AG04450 (cell line): ENCODE results near the gene RANBP3. TPM values are rescaled to one million over a fixed set of nuclear protein-coding genes. Genes with fewer than 3 reads are reported as not detected.

Experiments
- CTCF ChIA-PET: fragments of 300-600, 350-600 bp; formaldehyde crosslinking; extraction: SDS; loops from one replicate; lab custom pipeline; 2022; ENCODE audit warnings: antibody characterized with exemption, inconsistent platforms; lab: Charles Lee
- POLR2A ChIA-PET: fragments of 350-600 bp; formaldehyde crosslinking; extraction: SDS; loops from one replicate; lab custom pipeline; 2021; ENCODE audit warnings: antibody characterized with exemption, inconsistent platforms; lab: Yijun Ruan, JAX
- DNase-seq: peaks from one replicate; pipeline ENCODE4 v3.0.0-alpha.2; 2011; ENCODE audit warnings: low read depth, low spot score
- H3K27ac ChIP-seq: one replicate; pipeline ENCODE4 v1.5.1; 2012; ENCODE audit warnings: low read depth, low read length, control low read depth
- H3K27me3 ChIP-seq: one replicate; pipeline ENCODE4 v1.6.0; 2012; ENCODE audit warnings: low read length; ENCODE audit not compliant: control insufficient read depth, insufficient read depth
- H3K4me3 ChIP-seq: 2 replicates; pipeline ENCODE4 v1.5.1; 2011; ENCODE audit warnings: mild to moderate bottlenecking, low read depth, low read length, control low read depth
- H3K9me3 ChIP-seq: 2 replicates; pipeline ENCODE4 v1.5.1; 2012; ENCODE audit warnings: low read length; ENCODE audit not compliant: control insufficient read depth, insufficient read depth
- CTCF ChIP-seq: IDR thresholded peaks from 2 replicates; pipeline ENCODE4 v1.5.1; 2011; ENCODE audit warnings: low read depth, low read length, control low read depth, inconsistent platforms
- polyA plus RNA-seq: library from polyadenylated mRNA; depleted of rRNA; stranded (reverse); fragments of >200 nt; gene quantifications from 2 replicates; pipeline ENCODE4 v1.2.3, GENCODE V29; 2011

The RANBP3 gene
- polyA plus RNA-seq, 1 experiment, result 62.6 TPM

DNA sequence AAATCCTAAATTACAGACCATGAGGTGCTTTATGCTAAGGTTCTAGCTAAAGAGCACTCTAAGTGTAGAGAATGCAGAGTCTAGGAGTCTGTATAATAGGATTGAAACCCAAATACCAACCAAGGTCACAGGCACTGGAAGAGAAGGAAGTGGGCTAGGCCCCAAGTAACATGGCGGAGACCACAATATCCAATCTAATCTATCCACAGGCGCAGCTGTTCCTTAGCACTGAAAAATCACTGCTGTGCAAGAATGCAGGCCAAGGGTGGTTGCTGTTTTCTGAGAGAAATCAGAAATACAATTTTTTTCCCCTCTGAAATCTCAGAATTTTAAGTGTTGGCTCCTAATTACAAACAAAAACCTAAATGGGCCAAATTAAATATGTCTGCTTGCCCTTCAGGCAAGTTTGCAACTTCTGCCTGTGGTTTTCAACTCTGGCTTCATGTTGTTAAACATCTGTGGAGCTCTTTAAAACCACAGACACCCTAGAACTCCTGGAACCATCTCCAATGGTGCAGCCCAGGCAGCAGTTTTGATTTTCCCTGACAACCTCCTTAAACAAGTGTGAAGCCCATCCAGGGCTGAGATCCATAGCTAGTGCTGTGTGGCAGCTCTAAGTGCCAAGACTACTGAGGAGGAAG is 6.1 kb downstream of the RANBP3 start:
- no peak for DNase-seq
- Histone ChIP-seq H3K27me3 (no peaks in the 10 kb centered on the region), H3K9me3 (no peaks in the 10 kb centered on the region), H3K4me3 (no peak overlapping the region), H3K27ac (no peak overlapping the region)
- ChIA-PET CTCF (interaction anchor here (0.5 to 2.3 kb wide), 4 partner anchors 15 to 892 kb away, joined by 3 to 8 read pairs (median 5); partner anchors contain the start of gene NRTN), POLR2A (no interaction called here)
- TF ChIP-seq CTCF, result no peak

GRCh38 chr19:5969476-5969875 is 8.5 kb downstream of the RANBP3 start:
- H3K4me3 ChIP-seq, result no peak overlapping the region
- POLR2A ChIA-PET, result no interaction called here
- no peaks in the 10 kb centered on the region for H3K9me3 ChIP-seq
- CTCF ChIA-PET, result interaction anchor here (2.3 kb wide), 1 partner anchor 165 kb away, joined by 8 read pairs; no protein-coding TSS in a partner anchor
- peak overlapping the region; percentile 21 for H3K27ac ChIP-seq
- no peak for DNase-seq
- no peaks in the 10 kb centered on the region for H3K27me3 ChIP-seq
- no peak for TF ChIP-seq CTCF

GRCh38 chr19:5968431-5969373 is 9.2 kb downstream of the RANBP3 start:
- DNase-seq, result no peak
- no peaks in the 10 kb centered on the region for H3K27me3 ChIP-seq
- ChIA-PET POLR2A (interaction anchor here (0.7 to 1.4 kb wide), 3 partner anchors 8 to 33 kb away, joined by 3 to 9 read pairs (median 4); partner anchors contain the start of gene RANBP3), CTCF (interaction anchor here (0.5 to 3.7 kb wide), 24 partner anchors 7 to 396 kb away, joined by 3 to 72 read pairs (median 6); partner anchors contain the start of genes NDUFA11, NRTN, RANBP3 and VMAC)
- peak overlapping the region; percentile 31 for H3K27ac ChIP-seq
- no peak for TF ChIP-seq CTCF
- no peaks in the 10 kb centered on the region for H3K9me3 ChIP-seq
- H3K4me3 ChIP-seq, result 0 out of 2 replicates have a peak overlapping the region, but pooled peaks have one; percentile 7

DNA sequence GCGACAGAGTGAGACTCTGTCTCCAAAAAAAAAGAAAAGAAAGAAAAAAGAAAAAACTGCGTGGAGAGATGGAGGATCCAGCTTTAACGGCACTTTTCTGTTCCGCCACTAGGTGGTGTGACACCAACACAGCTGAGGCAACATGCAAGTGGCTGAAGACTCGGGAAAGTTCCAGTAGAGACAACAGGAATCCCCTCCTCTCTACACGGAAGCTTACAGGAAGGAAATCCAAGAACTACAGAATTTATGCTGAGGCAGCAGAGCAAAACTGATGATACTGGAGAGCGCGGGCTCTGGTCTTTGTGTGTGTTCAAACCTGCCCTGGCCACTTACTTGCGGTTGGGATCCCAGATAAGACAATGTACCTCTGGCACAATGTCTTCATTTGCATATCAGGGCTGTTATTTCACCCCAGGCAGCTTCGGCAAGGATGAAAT is 9.9 kb downstream of the RANBP3 start:
- POLR2A ChIA-PET, result interaction anchor here (0.7 to 1.4 kb wide), 4 partner anchors 8 to 32 kb away, joined by 3 to 9 read pairs (median 4); partner anchors contain the start of gene RANBP3
- H3K27me3 ChIP-seq, result no peaks in the 10 kb centered on the region
- no peaks in the 10 kb centered on the region for H3K9me3 ChIP-seq
- peak; percentile 92 for TF ChIP-seq CTCF
- CTCF ChIA-PET, result interaction anchor here (0.5 to 3.7 kb wide), 25 partner anchors 8 to 253 kb away, joined by 3 to 72 read pairs (median 6); partner anchors contain the start of genes NDUFA11, NRTN, RANBP3 and VMAC
- H3K27ac ChIP-seq, result peak overlapping the region; percentile 31
- DNase-seq, result peak; percentile 67
- H3K4me3 ChIP-seq, result 0 out of 2 replicates have a peak overlapping the region, but pooled peaks have one; percentile 7
